ENCODE results near the gene HEG1.

- no peak for TF ChIP-seq MZF1 (CRISPR knock-in tag; IDR thresholded peaks at IDR 0.05; ENCODE audit: borderline replicate concordance)
- no peak for TF ChIP-seq TFDP2 (CRISPR knock-in tag; IDR thresholded peaks at IDR 0.05)
- no peak for TF ChIP-seq ZNF326 (CRISPR knock-in tag; IDR thresholded peaks at IDR 0.05; ENCODE audit: borderline replicate concordance)
- TF ChIP-seq BRF2 (CRISPR knock-in tag; IDR thresholded peaks at IDR 0.05) = no peak
- TF ChIP-seq ZBTB7B (CRISPR knock-in tag; IDR thresholded peaks at IDR 0.05) = peak; percentile 65; the same call in 1 of the 2 replicates
- no peak for TF ChIP-seq U2AF1 (optimal IDR thresholded peaks at IDR 0.05; ENCODE audit: low read depth, low read length)
- no peak for TF ChIP-seq CEBPZ (IDR thresholded peaks at IDR 0.05; ENCODE audit: low read length)
- no peak for TF ChIP-seq TCF12 (IDR thresholded peaks at IDR 0.05)
- 0 out of 2 replicates have a peak, but pooled peaks have one; percentile 14 for TF ChIP-seq TCF12 (CRISPR knock-in tag; IDR thresholded peaks at IDR 0.05)
- no peak for TF ChIP-seq CTCF (CRISPR knock-in tag; IDR thresholded peaks at IDR 0.05)
- TF ChIP-seq ETV6 (CRISPR knock-in tag; conservative IDR thresholded peaks at IDR 0.05) = no peak; the same call in 1 of the 2 replicates
- TF ChIP-seq ZNF350 (CRISPR knock-in tag; IDR thresholded peaks at IDR 0.05; ENCODE audit: borderline replicate concordance, low read depth) = peak; percentile 70; the same call in 1 of the 2 replicates
Measured at GRCh38 chr3:125062904-125063618, 7.3 kb upstream of the HEG1 start.

All from HepG2 (cell line).